ENCODE results near the gene TNRC6A.

DNA sequence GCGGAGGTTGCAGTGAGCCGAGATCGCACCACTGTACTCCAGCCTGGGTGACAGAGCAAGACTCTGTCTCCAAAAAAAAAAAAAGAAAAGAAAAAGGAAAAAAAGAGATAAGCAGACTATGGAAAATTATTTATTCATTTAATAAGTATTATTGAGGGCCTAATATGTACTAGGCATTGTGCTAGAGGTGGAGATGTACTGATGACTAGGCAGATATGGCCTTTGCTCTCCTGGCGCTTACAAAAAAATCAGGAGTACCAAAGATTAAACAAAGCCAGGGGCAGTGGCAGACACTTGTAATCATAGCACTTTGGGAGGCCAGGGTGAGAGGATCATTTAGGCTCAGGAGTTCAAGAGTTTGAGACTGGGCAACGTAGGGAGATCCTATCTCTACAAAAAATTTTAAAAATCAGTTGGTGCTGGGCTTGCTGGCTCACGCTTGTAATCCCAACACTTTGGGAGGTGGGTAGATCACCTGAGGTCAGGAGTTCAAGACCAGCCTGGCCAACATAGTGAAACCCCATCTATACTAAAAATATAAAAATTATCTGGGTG is 10.4 kb upstream of the TNRC6A start:
- TF ChIP-seq EP300 (IDR thresholded peaks at IDR 0.05): no peak
- TF ChIP-seq, protein P1, sequence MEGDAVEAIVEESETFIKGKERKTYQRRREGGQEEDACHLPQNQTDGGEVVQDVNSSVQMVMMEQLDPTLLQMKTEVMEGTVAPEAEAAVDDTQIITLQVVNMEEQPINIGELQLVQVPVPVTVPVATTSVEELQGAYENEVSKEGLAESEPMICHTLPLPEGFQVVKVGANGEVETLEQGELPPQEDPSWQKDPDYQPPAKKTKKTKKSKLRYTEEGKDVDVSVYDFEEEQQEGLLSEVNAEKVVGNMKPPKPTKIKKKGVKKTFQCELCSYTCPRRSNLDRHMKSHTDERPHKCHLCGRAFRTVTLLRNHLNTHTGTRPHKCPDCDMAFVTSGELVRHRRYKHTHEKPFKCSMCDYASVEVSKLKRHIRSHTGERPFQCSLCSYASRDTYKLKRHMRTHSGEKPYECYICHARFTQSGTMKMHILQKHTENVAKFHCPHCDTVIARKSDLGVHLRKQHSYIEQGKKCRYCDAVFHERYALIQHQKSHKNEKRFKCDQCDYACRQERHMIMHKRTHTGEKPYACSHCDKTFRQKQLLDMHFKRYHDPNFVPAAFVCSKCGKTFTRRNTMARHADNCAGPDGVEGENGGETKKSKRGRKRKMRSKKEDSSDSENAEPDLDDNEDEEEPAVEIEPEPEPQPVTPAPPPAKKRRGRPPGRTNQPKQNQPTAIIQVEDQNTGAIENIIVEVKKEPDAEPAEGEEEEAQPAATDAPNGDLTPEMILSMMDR (IDR thresholded peaks at IDR 0.05): no peak
- no peak for TF ChIP-seq POLR2A (IDR thresholded peaks at IDR 0.05)

Measured in upper lobe of left lung (tissue), 4 donors.